ENCODE data around the gene CFAP54. TPM values are rescaled to one million over a fixed set of nuclear protein-coding genes. Genes with fewer than 3 reads are reported as not detected.

Gene CFAP54
- total and polyA plus RNA-seq, 12 donors, result 0.08 to 1.00 (median 0.33) TPM; not detected in 2

- no peaks in the 10 kb centered on the region for H3K36me3 ChIP-seq (replicated peaks in 1 of 2)
- WGBS, 4 donors, result 66 to 77% (median 74%) methylated on average over 5 of the region's 5 CpGs
- H3K27me3 ChIP-seq, result no peaks in the 10 kb centered on the region
- intact Hi-C loops (cut with DNase I), result no loop called here
- no peak for DNase-seq
- TF ChIP-seq POLR2A (IDR thresholded peaks at IDR 0.05), result no peak
- TF ChIP-seq, protein P1, sequence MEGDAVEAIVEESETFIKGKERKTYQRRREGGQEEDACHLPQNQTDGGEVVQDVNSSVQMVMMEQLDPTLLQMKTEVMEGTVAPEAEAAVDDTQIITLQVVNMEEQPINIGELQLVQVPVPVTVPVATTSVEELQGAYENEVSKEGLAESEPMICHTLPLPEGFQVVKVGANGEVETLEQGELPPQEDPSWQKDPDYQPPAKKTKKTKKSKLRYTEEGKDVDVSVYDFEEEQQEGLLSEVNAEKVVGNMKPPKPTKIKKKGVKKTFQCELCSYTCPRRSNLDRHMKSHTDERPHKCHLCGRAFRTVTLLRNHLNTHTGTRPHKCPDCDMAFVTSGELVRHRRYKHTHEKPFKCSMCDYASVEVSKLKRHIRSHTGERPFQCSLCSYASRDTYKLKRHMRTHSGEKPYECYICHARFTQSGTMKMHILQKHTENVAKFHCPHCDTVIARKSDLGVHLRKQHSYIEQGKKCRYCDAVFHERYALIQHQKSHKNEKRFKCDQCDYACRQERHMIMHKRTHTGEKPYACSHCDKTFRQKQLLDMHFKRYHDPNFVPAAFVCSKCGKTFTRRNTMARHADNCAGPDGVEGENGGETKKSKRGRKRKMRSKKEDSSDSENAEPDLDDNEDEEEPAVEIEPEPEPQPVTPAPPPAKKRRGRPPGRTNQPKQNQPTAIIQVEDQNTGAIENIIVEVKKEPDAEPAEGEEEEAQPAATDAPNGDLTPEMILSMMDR (IDR thresholded peaks at IDR 0.05), result no peak
- peaks cover 0 to 5% (median 0%) of the 10 kb centered on the region in 3 donors for H3K9me3 ChIP-seq (replicated peaks in 1 of 3)
- no peak overlapping the region for H3K27ac ChIP-seq
- H3K4me1 ChIP-seq (replicated peaks in 1 of 2), result no peaks in the 10 kb centered on the region
- H3K4me3 ChIP-seq, result no peak overlapping the region
Observed at GRCh38 chr12:96472384-96472783, 17.0 kb upstream of the CFAP54 start.

DNA sequence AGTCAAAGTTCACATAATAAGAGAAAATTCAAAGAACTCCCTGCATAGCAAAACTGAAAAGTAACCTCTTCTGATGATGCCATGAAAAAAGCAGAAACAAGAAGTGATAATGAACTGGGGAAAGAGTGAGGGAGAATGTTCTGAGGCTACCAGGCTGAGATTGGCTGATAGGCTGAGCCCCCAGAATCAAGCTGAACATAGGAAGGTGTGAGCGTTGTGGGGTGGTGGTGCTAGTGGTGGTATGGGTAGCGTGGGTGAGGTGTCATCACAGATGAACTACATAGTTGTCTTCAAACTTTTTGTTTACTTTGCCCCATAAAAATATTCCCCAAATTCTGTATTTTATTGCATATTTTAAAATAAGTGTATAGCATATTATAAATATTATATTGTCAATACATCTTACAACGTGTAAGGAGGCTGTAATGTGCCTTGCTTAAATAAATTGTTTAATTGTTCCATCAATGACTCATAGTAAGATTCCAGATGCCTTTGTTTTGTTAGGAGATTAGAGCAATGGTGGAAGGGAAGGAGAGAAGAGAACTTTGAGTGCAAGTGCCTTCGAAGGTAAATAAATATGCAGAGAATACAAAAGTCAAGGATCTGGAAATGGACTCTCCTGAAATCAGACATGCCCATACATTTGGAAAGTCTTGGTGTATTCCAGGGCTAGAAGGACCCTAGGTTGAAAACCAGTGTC lies 15.8 kb upstream of the CFAP54 start:
- Histone ChIP-seq H3K9me3 (replicated peaks in 1 of 3) (peaks cover 0 to 5% (median 0%) of the 10 kb centered on the region in 3 donors), H3K4me3 (no peak overlapping the region), H3K27ac (no peak overlapping the region), H3K36me3 (replicated peaks in 1 of 2) (no peaks in the 10 kb centered on the region), H3K27me3 (no peaks in the 10 kb centered on the region), H3K4me1 (replicated peaks in 1 of 2) (no peaks in the 10 kb centered on the region)
- DNase-seq, result no peak
- WGBS, 4 donors, result 75 to 91% (median 81%) methylated on average over 4 of the region's 4 CpGs
- intact Hi-C loops (cut with DNase I), result no loop called here
- TF ChIP-seq POLR2A (IDR thresholded peaks at IDR 0.05), result no peak
- TF ChIP-seq, protein P1 (IDR thresholded peaks at IDR 0.05), result no peak

DNA sequence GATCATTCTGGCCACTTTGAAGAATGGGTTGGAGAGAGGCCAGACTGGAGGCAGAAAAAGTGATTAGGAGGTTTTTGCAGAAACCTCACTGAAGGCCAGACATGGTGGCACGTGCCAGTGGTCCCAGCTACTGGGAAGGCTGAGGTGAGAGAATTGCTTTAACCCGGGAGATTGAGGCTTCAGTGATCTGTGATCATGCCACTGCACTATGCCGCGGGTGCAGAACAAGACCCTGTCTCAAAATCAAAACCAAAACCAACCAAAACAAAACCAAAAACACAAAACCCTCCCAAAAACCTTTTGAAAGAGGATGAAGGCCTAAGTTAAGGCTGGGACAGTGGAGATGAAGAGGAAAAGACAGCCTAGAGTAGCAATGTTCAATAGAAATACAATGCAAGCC lies 15.2 kb upstream of the CFAP54 start:
- Histone ChIP-seq H3K27ac (no peak overlapping the region), H3K4me1 (replicated peaks in 1 of 2) (no peaks in the 10 kb centered on the region), H3K9me3 (replicated peaks in 1 of 3) (peaks cover 0 to 5% (median 0%) of the 10 kb centered on the region in 3 donors), H3K4me3 (no peak overlapping the region), H3K27me3 (no peaks in the 10 kb centered on the region), H3K36me3 (replicated peaks in 1 of 2) (no peaks in the 10 kb centered on the region)
- 62 to 81% (median 73%) methylated on average over 4 of the region's 4 CpGs for WGBS, 4 donors
- TF ChIP-seq, protein P1 (IDR thresholded peaks at IDR 0.05), result no peak
- intact Hi-C loops (cut with DNase I), result no loop called here
- no peak for DNase-seq

- H3K9me3 ChIP-seq (replicated peaks in 1 of 3), result no peaks in the 10 kb centered on the region
- no peak overlapping the region for H3K27ac ChIP-seq
- no peaks in the 10 kb centered on the region for H3K4me1 ChIP-seq (replicated peaks in 1 of 2)
- H3K27me3 ChIP-seq, result peaks cover 4% of the 10 kb centered on the region
- no peak for TF ChIP-seq POLR2A (IDR thresholded peaks at IDR 0.05)
- TF ChIP-seq, protein P1 (IDR thresholded peaks at IDR 0.05), result no peak
- no peak overlapping the region for H3K4me3 ChIP-seq
- intact Hi-C loops (cut with DNase I), result no loop called here
- no peaks in the 10 kb centered on the region for H3K36me3 ChIP-seq (replicated peaks in 1 of 2)
- 54 to 60% (median 57%) methylated on average over 3 of the region's 3 CpGs for WGBS, 4 donors
- DNase-seq, result no peak
Observed at GRCh38 chr12:96478011-96478410, 11.4 kb upstream of the CFAP54 start.
